HuH-7.5 (cell line): ENCODE results near the gene SHROOM4.

ENCODE experiments used
- DNase-seq: peaks from one replicate; pipeline ENCODE4 v3.0.0; 2011; ENCODE audit warnings: low spot score

The SHROOM4 gene

GRCh38 chrX:50813843-50814661 lies at the start of gene SHROOM4:
TSS of gene SHROOM4 (minus strand) at chrX:50814194. CDS start at chrX:50814018, 176 bp downstream.
- no peak for DNase-seq

- no peak for DNase-seq
These were observed 49.5 kb upstream of the SHROOM4 start for GRCh38 chrX:50863471-50863870.

- no peak for DNase-seq
These were observed 46.5 kb upstream of the SHROOM4 start for GRCh38 chrX:50860518-50860917.

- DNase-seq, result no peak
These were observed 44.6 kb upstream of the SHROOM4 start for GRCh38 chrX:50858548-50858947.

- DNase-seq, result no peak
These were observed 39.4 kb upstream of the SHROOM4 start for GRCh38 chrX:50853399-50853798.

- DNase-seq, result no peak
These were observed 38.5 kb upstream of the SHROOM4 start for GRCh38 chrX:50852524-50852923.

- no peak for DNase-seq
These were observed 28.2 kb upstream of the SHROOM4 start for GRCh38 chrX:50842221-50842620.

GRCh38 chrX:50839730-50840129 lies 25.7 kb upstream of the SHROOM4 start:
- DNase-seq, result no peak

GRCh38 chrX:50838820-50839600 lies 25.0 kb upstream of the SHROOM4 start:
- DNase-seq, result no peak

GRCh38 chrX:50827996-50828395 lies 14.0 kb upstream of the SHROOM4 start:
- DNase-seq, result no peak

- DNase-seq, result no peak
These were observed 11.8 kb upstream of the SHROOM4 start for GRCh38 chrX:50825825-50826224.

GRCh38 chrX:50818986-50819385 lies 5.0 kb upstream of the SHROOM4 start:
- DNase-seq, result no peak

- no peak for DNase-seq
These were observed 1.1 kb upstream of the SHROOM4 start for GRCh38 chrX:50815120-50815519.

- DNase-seq, result no peak
These were observed 707 bp upstream of the SHROOM4 start for GRCh38 chrX:50814701-50815100.

GRCh38 chrX:50812995-50813842 lies 775 bp downstream of the SHROOM4 start:
- DNase-seq, result peak; percentile 46

- no peak for DNase-seq
These were observed 8.7 kb downstream of the SHROOM4 start for GRCh38 chrX:50805276-50805675.

GRCh38 chrX:50801135-50801534 lies 12.9 kb downstream of the SHROOM4 start:
- no peak for DNase-seq

GRCh38 chrX:50799531-50799961 lies 14.4 kb downstream of the SHROOM4 start:
- no peak for DNase-seq

- DNase-seq, result no peak
These were observed 15.2 kb downstream of the SHROOM4 start for GRCh38 chrX:50798783-50799182.

- no peak for DNase-seq
These were observed 26.9 kb downstream of the SHROOM4 start for GRCh38 chrX:50787099-50787498.

- no peak for DNase-seq
These were observed 33.9 kb downstream of the SHROOM4 start for GRCh38 chrX:50780144-50780543.

GRCh38 chrX:50779694-50780093 lies 34.3 kb downstream of the SHROOM4 start:
- no peak for DNase-seq
